NCI-H1105 (cell line): ENCODE data around the gene RRP1B.
A peak's percentile ranks its signal among the peaks of the same experiment; 100 is the strongest.

Experiments
- DNase-seq: peaks from one replicate; lab custom pipeline; 2025; lab: John Stamatoyannopoulos, UW

RRP1B gene

DNA sequence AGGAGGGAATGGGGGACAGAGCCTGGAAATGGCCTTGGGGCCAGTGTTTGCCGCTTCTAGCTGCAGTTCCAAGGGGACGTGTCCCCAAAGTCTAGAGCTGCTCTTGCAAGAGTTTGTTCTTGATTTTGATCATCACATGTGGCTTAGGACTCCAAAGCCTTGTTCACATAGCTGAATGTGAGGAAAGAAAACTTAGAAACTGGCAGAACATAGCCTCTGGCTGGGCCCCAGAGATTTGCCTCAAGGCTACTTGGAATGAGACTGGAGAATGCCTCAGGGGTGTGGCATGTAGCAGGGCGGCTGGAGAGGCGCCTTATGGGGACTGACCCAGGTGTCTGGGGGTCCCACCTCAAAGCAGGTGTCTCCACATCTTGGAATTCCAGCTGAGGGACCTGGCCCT is 61.8 kb downstream of the RRP1B start:
- DNase-seq: no peak

- no peak for DNase-seq
Measured at GRCh38 chr21:43721939-43722338, 62.6 kb downstream of the RRP1B start.

- no peak for DNase-seq
Measured at GRCh38 chr21:43723648-43724047, 64.3 kb downstream of the RRP1B start.

- DNase-seq: no peak
Measured at GRCh38 chr21:43726686-43727518, 67.5 kb downstream of the RRP1B start.

GRCh38 chr21:43727519-43728153 is 68.3 kb downstream of the RRP1B start:
- no peak for DNase-seq

- no peak for DNase-seq
Measured at GRCh38 chr21:43728154-43728466, 68.8 kb downstream of the RRP1B start.

- peak; percentile 65 for DNase-seq
Measured at GRCh38 chr21:43728467-43729390, 69.4 kb downstream of the RRP1B start.

DNA sequence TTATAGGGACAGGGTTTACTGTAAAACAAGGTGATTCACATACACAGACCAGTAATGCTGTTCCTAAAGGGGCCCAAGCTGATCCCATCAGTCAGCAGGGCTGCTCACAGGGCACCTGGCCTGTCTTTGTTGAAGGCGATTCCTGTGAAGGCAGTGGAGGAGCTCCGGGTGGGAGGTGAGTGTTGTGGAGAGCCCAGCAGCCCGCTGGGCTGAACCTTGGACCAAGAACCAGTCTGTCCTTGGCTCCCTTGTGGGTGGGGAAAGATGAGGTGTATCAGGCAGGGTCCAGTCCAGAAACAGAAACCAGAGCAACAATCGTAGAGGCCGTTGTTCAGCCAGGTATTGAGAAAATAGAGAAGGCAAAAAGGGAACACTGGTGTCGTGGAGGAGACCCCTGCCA is 72.1 kb downstream of the RRP1B start:
- DNase-seq: no peak

- DNase-seq: no peak
Measured at GRCh38 chr21:43731891-43732711, 72.7 kb downstream of the RRP1B start.

- DNase-seq: no peak
Measured at GRCh38 chr21:43733060-43733459, 73.7 kb downstream of the RRP1B start.

GRCh38 chr21:43733529-43734071 is 74.2 kb downstream of the RRP1B start:
- no peak for DNase-seq

GRCh38 chr21:43734131-43734927 is 75.0 kb downstream of the RRP1B start:
- DNase-seq: no peak

- no peak for DNase-seq
Measured at GRCh38 chr21:43734928-43735229, 75.5 kb downstream of the RRP1B start.

DNA sequence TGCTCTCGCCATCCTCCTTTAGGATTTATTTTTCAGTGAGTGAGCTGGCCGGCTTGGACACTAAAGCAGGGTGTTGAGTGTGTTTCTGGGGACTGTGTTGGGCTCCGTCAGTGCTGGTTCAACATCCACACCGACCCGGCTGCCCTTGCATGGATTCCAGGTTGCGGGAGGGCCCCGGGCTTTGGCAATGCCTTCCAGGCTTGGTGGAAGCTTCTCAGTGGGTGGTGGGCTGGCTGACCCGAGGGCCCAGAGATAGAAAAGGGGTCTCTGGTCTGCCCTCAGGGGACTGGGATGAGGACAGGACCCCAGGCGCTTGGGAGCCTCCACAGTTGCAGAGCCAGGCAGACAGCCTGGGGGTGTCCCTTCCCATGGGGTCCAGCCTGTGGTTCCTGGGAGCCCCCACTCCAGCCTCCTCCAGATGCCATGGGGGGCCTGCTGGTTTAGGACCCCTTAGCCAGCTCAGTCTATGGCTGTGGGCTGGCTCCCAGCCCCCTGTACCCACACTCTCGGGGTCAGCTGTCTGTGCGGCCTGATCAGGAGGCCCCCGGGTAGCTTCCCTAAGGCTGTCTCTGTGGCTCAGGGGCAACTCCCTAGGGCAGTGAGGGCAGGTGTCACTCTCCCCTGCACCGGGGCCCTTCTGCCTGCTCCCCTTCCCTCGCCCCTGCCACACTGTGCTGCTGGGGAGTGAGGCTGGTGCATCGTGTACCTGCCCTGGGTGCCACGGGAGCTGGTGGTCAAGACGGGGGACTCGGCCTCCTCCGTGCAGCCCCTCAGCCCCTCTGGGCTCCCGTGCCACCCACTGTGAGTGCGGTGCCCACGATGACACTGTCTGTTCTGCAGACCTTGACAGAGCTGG is 76.1 kb downstream of the RRP1B start:
- no peak for DNase-seq

DNA sequence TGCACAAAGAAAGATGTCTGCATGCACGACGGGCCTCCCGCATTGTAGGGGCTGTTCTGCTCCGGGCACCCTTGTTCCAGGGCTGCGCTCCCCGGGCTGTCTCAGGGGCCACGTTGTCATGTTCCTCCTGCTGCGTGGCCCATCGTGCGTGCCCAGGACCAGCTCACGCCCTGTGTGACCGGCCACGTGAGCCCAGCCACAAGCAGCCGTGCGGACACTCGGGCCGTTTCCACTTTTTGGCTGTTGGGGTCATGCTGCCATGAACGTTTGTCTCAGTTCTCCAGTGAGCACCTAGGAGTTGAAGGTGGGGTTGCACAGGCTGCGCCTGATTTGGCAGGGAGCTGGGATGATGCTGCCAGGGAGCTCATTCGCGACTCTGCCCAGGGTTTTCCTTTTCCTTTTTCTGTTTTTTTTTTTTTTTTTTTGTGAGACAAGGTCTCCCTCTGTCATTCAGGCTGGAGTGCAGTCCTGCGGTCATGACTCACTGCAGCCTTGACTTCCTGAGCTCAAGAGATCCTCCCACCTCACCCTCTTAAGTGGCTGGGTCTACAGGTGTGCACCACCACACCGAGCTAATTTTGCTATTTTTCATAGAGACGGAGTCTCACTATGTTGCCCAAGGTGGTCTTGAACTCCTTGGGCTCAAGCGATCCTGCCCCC is 77.0 kb downstream of the RRP1B start:
- no peak for DNase-seq

DNA sequence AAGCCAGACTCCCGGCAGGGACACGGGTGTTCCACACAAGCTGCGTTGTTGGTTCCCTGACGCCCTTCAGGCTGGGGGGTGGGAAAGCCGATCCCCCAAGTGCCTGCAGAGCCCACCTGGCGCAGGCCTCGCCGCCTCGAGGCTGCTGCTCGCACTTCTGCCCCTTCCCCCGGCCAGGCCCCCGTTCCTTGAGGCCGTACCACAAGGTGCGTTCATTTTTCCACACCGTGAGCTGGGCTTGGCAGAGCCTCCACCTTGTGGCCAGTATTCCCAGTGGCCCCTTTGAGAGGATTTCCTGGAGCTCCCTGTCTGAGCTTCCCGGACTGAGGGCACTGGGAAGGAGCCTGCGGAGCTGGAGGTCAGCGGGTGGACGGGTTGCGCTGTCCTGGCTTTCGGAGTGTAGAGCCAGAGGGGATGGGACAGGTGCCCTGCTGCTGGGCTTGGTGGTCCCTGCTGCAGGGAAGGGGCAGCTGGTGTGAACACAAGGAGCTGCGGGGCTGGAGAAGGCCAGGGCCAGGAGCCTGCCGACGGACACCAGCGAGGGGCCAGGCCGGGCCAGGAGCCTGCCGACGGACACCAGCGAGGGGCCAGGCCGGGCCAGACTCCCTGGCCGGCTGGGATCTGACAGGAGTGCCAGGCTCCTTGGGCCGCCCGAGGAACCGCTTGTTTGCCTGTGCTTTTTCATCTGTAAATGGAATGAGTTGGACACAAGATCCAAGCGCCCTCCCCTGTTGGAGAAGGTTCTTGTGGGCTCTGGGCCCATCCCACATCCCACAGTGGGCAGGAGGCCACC is 78.0 kb downstream of the RRP1B start:
- DNase-seq: no peak

- no peak for DNase-seq
Measured at GRCh38 chr21:43739621-43740435, 80.5 kb downstream of the RRP1B start.
